ENCODE measurements around the gene CD164L2. TPM values are rescaled to one million over a fixed set of nuclear protein-coding genes. Genes with fewer than 3 reads are reported as not detected.
A peak's percentile ranks its signal among the peaks of the same experiment; 100 is the strongest.

CD164L2 gene
- total RNA-seq, 1 donor from 2014 or later = 6.8 TPM

GRCh38 chr1:27381969-27382762 is 967 bp downstream of the CD164L2 start:
- DNase-seq (no peak), ATAC-seq (no peak)
- Histone ChIP-seq H3K9me3 (no peaks in the 10 kb centered on the region), H3K4me3 (no peak overlapping the region), H3K36me3 (no peaks in the 10 kb centered on the region), H3K27ac (no peak overlapping the region), H3K27me3 (ENCODE audit: low read depth) (no peaks in the 10 kb centered on the region), H3K4me1 (peaks cover 17% of the 10 kb centered on the region)
- no peak for TF ChIP-seq CTCF (IDR thresholded peaks at IDR 0.05)
- intact Hi-C loops (cut with DNase I) = no loop called here

GRCh38 chr1:27380766-27381733 is 2.1 kb downstream of the CD164L2 start:
- Histone ChIP-seq H3K36me3 (no peaks in the 10 kb centered on the region), H3K4me1 (peaks cover 21% of the 10 kb centered on the region), H3K27me3 (ENCODE audit: low read depth) (no peaks in the 10 kb centered on the region), H3K9me3 (no peaks in the 10 kb centered on the region), H3K4me3 (no peak overlapping the region), H3K27ac (no peak overlapping the region)
- no peak for DNase-seq
- no peak for TF ChIP-seq CTCF (IDR thresholded peaks at IDR 0.05)
- intact Hi-C loops (cut with DNase I) = no loop called here
- peak in 1 of 2 donors; percentile 7 for ATAC-seq

GRCh38 chr1:27380224-27380623 is 2.9 kb downstream of the CD164L2 start:
- H3K4me1 ChIP-seq = peaks cover 22% of the 10 kb centered on the region
- no peak overlapping the region for H3K4me3 ChIP-seq
- intact Hi-C loops (cut with DNase I) = no loop called here
- no peak overlapping the region for H3K27ac ChIP-seq
- no peak for DNase-seq
- no peaks in the 10 kb centered on the region for H3K9me3 ChIP-seq
- TF ChIP-seq CTCF (IDR thresholded peaks at IDR 0.05) = no peak
- H3K36me3 ChIP-seq = no peaks in the 10 kb centered on the region
- ATAC-seq = no peak
- H3K27me3 ChIP-seq (ENCODE audit: low read depth) = no peaks in the 10 kb centered on the region

- Histone ChIP-seq H3K4me1 (peaks cover 24% of the 10 kb centered on the region), H3K36me3 (no peaks in the 10 kb centered on the region), H3K9me3 (no peaks in the 10 kb centered on the region), H3K4me3 (no peak overlapping the region), H3K27me3 (ENCODE audit: low read depth) (no peaks in the 10 kb centered on the region), H3K27ac (no peak overlapping the region)
- no peak for TF ChIP-seq CTCF (IDR thresholded peaks at IDR 0.05)
- DNase-seq = no peak
- no peak for ATAC-seq
- intact Hi-C loops (cut with DNase I) = no loop called here
Measured at GRCh38 chr1:27379564-27380122, 3.5 kb downstream of the CD164L2 start.

GRCh38 chr1:27377760-27378495 is 5.2 kb downstream of the CD164L2 start:
- DNase-seq = no peak

More at GRCh38 chr1:27377760-27378495, 5.2 kb downstream of the CD164L2 start:
- no peak for ATAC-seq
- Histone ChIP-seq H3K4me3 (no peak overlapping the region), H3K4me1 (peaks cover 24% of the 10 kb centered on the region), H3K27me3 (ENCODE audit: low read depth) (no peaks in the 10 kb centered on the region), H3K27ac (no peak overlapping the region), H3K36me3 (no peaks in the 10 kb centered on the region), H3K9me3 (no peaks in the 10 kb centered on the region)
- no peak for TF ChIP-seq CTCF (IDR thresholded peaks at IDR 0.05)
- intact Hi-C loops (cut with DNase I) = no loop called here

Measured in lower lobe of right lung (tissue), 2 donors.